ENCODE measurements around the gene SH3BGRL. TPM values are rescaled to one million over a fixed set of nuclear protein-coding genes. Genes with fewer than 3 reads are reported as not detected.

The SH3BGRL gene
- total RNA-seq, 1 experiment from 2014 or later: 32.1 TPM

DNA sequence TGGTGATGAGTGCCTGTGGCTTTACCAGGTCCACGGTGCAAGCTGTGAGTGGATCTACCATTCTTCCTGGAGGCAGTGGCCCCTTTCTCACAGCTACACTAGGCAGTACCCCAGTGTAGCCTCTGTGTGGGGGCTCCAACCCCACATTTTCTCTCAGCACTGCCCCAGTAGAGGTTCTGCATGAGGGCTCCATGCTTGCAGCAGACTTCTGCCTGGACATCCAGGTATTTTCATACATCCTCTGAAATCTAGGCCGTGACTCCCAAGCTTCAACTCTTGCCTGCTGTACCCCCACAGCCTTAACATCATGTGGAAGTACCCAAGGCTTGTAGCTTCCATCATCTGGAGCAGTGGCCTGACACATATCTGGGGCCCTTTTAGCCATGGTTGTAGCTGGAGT lies 90.1 kb downstream of the SH3BGRL start:
- no peaks in the 10 kb centered on the region for H3K36me3 ChIP-seq (ENCODE audit: control insufficient read depth, insufficient read depth, low read length)
- no peak for DNase-seq
- no peaks in the 10 kb centered on the region for H3K9me3 ChIP-seq
- intact Hi-C loops (cut with micrococcal nuclease; ENCODE audit: unreplicated experiment): no loop called here
- TF ChIP-seq, protein P1, sequence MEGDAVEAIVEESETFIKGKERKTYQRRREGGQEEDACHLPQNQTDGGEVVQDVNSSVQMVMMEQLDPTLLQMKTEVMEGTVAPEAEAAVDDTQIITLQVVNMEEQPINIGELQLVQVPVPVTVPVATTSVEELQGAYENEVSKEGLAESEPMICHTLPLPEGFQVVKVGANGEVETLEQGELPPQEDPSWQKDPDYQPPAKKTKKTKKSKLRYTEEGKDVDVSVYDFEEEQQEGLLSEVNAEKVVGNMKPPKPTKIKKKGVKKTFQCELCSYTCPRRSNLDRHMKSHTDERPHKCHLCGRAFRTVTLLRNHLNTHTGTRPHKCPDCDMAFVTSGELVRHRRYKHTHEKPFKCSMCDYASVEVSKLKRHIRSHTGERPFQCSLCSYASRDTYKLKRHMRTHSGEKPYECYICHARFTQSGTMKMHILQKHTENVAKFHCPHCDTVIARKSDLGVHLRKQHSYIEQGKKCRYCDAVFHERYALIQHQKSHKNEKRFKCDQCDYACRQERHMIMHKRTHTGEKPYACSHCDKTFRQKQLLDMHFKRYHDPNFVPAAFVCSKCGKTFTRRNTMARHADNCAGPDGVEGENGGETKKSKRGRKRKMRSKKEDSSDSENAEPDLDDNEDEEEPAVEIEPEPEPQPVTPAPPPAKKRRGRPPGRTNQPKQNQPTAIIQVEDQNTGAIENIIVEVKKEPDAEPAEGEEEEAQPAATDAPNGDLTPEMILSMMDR (IDR thresholded peaks at IDR 0.05; ENCODE audit: insufficient read depth in 1 of 2, low read depth in 1 of 2, low read length in 1 of 2, severe bottlenecking in 1 of 2, unreplicated experiment in 1 of 2): no peak
- H3K9me3 Mint-ChIP-seq (ENCODE audit: unreplicated experiment): peaks cover 24% of the 10 kb centered on the region
- H3K4me3 Mint-ChIP-seq (ENCODE audit: unreplicated experiment): no peak overlapping the region
- no TSS peak for BruUV-seq (replicated peaks)
- H3K36me3 Mint-ChIP-seq (ENCODE audit: insufficient read depth, unreplicated experiment): no peaks in the 10 kb centered on the region
- H3K27me3 Mint-ChIP-seq (ENCODE audit: insufficient read depth, unreplicated experiment): no peaks in the 10 kb centered on the region
- no peaks in the 10 kb centered on the region for H3K4me1 ChIP-seq
- H3K4me3 ChIP-seq (ENCODE audit: low read depth, low read length): no peak overlapping the region
- POLR2A ChIA-PET: no interaction called here
- H3K4me1 Mint-ChIP-seq (ENCODE audit: low read depth, unreplicated experiment): no peaks in the 10 kb centered on the region
- CTCF ChIA-PET: no interaction called here
- no peak overlapping the region for H3K27ac Mint-ChIP-seq (ENCODE audit: unreplicated experiment)
- no peaks in the 10 kb centered on the region for H3K27me3 ChIP-seq (replicated peaks; ENCODE audit: control insufficient read depth, insufficient read depth, low read length)

DNA sequence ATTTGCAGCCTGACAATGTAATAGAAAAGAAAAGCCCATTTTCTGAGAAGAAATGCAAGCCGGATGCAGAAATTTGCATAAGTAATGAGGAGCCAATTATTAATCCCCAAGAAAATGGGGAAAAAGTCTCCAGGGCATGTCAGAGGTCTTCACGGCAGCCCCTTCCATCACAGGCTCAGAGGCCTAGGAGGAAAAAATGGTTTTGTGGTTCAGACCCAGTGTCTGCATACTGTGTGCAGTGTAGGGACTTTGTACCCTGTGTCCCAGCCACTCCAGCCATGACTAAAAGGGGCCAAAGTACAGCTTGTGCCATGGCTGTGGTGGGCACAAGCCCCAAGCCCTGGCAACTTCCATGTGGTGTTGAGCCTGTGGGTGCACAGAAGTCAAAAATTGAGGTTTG lies 92.2 kb downstream of the SH3BGRL start:
- Histone ChIP-seq H3K27me3 (replicated peaks; ENCODE audit: control insufficient read depth, insufficient read depth, low read length) (no peaks in the 10 kb centered on the region), H3K36me3 (ENCODE audit: control insufficient read depth, insufficient read depth, low read length) (no peaks in the 10 kb centered on the region), H3K4me1 (no peaks in the 10 kb centered on the region), H3K9me3 (no peaks in the 10 kb centered on the region), H3K4me3 (ENCODE audit: low read depth, low read length) (no peak overlapping the region)
- H3K27me3 Mint-ChIP-seq (ENCODE audit: insufficient read depth, unreplicated experiment): no peaks in the 10 kb centered on the region
- CTCF ChIA-PET: no interaction called here
- no peaks in the 10 kb centered on the region for H3K4me1 Mint-ChIP-seq (ENCODE audit: low read depth, unreplicated experiment)
- intact Hi-C loops (cut with micrococcal nuclease; ENCODE audit: unreplicated experiment): no loop called here
- POLR2A ChIA-PET: no interaction called here
- TF ChIP-seq, protein P1 (IDR thresholded peaks at IDR 0.05; ENCODE audit: insufficient read depth in 1 of 2, low read depth in 1 of 2, low read length in 1 of 2, severe bottlenecking in 1 of 2, unreplicated experiment in 1 of 2): no peak
- no TSS peak for BruUV-seq (replicated peaks)
- H3K9me3 Mint-ChIP-seq (ENCODE audit: unreplicated experiment): peaks cover 15% of the 10 kb centered on the region
- no peak for DNase-seq
- H3K27ac Mint-ChIP-seq (ENCODE audit: unreplicated experiment): no peak overlapping the region
- no peaks in the 10 kb centered on the region for H3K36me3 Mint-ChIP-seq (ENCODE audit: insufficient read depth, unreplicated experiment)
- no peak overlapping the region for H3K4me3 Mint-ChIP-seq (ENCODE audit: unreplicated experiment)

DNA sequence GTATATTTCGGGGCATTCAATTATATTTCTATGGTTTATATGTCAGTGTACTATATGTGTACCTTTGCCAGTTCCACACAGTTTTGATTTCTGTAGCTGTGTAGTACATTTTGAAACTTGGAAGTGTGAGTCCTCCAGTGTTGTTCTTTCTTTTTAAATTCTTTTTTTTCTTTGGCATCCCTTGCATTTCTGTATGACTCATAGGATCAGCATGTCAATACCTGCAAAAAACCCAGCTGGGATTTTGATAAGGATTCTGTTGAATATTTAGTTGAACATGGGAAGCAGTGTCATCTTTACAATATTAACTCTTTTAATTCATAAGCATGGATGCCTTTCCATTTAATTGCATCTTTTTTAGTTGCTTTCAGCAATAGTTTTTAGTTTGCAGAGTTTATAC lies 100.0 kb downstream of the SH3BGRL start:
- no peaks in the 10 kb centered on the region for H3K27me3 ChIP-seq (replicated peaks; ENCODE audit: control insufficient read depth, insufficient read depth, low read length)
- H3K27ac Mint-ChIP-seq (ENCODE audit: unreplicated experiment): no peak overlapping the region
- ChIA-PET CTCF (no interaction called here), POLR2A (no interaction called here)
- no peaks in the 10 kb centered on the region for H3K9me3 Mint-ChIP-seq (ENCODE audit: unreplicated experiment)
- BruUV-seq (replicated peaks): no TSS peak
- H3K4me3 ChIP-seq (ENCODE audit: low read depth, low read length): no peak overlapping the region
- no peaks in the 10 kb centered on the region for H3K36me3 ChIP-seq (ENCODE audit: control insufficient read depth, insufficient read depth, low read length)
- DNase-seq: no peak
- H3K9me3 ChIP-seq: no peaks in the 10 kb centered on the region
- H3K27me3 Mint-ChIP-seq (ENCODE audit: insufficient read depth, unreplicated experiment): no peaks in the 10 kb centered on the region
- TF ChIP-seq, protein P1 (IDR thresholded peaks at IDR 0.05; ENCODE audit: insufficient read depth in 1 of 2, low read depth in 1 of 2, low read length in 1 of 2, severe bottlenecking in 1 of 2, unreplicated experiment in 1 of 2): no peak
- H3K4me1 Mint-ChIP-seq (ENCODE audit: low read depth, unreplicated experiment): no peaks in the 10 kb centered on the region
- no peak overlapping the region for H3K4me3 Mint-ChIP-seq (ENCODE audit: unreplicated experiment)
- intact Hi-C loops (cut with micrococcal nuclease; ENCODE audit: unreplicated experiment): no loop called here
- no peaks in the 10 kb centered on the region for H3K36me3 Mint-ChIP-seq (ENCODE audit: insufficient read depth, unreplicated experiment)
- no peaks in the 10 kb centered on the region for H3K4me1 ChIP-seq

Data from Caco-2 (cell line).